GM18526 (cell line): ENCODE data around the gene TARS2.

Experiments used
- POLR2A ChIP-seq: IDR thresholded peaks from 3 replicates; pipeline ENCODE4 v1.6.1; 2011; ENCODE audit not compliant: insufficient read length; ENCODE audit errors: extremely low read depth

Gene TARS2

GRCh38 chr1:150516050-150516591 is 28.9 kb downstream of the TARS2 start:
- TF ChIP-seq POLR2A, result no peak

- no peak for TF ChIP-seq POLR2A
These were observed 29.4 kb downstream of the TARS2 start for GRCh38 chr1:150516616-150517015.

GRCh38 chr1:150521196-150521968 is 34.2 kb downstream of the TARS2 start:
- TF ChIP-seq POLR2A, result no peak

- TF ChIP-seq POLR2A, result no peak
These were observed 38.1 kb downstream of the TARS2 start for GRCh38 chr1:150525348-150525747.

- TF ChIP-seq POLR2A, result no peak
These were observed 41.0 kb downstream of the TARS2 start for GRCh38 chr1:150528196-150528595.

- TF ChIP-seq POLR2A, result no peak
These were observed 41.8 kb downstream of the TARS2 start for GRCh38 chr1:150529017-150529416.

- no peak for TF ChIP-seq POLR2A
These were observed 43.4 kb downstream of the TARS2 start for GRCh38 chr1:150530491-150531159.

GRCh38 chr1:150532860-150533259 is 45.6 kb downstream of the TARS2 start:
- TF ChIP-seq POLR2A, result no peak

- no peak for TF ChIP-seq POLR2A
These were observed 46.8 kb downstream of the TARS2 start for GRCh38 chr1:150534002-150534401.

- no peak for TF ChIP-seq POLR2A
These were observed 48.5 kb downstream of the TARS2 start for GRCh38 chr1:150535511-150536287.

- TF ChIP-seq POLR2A, result no peak
These were observed 49.9 kb downstream of the TARS2 start for GRCh38 chr1:150536836-150537731.

GRCh38 chr1:150537732-150538684 is 50.8 kb downstream of the TARS2 start:
- no peak for TF ChIP-seq POLR2A

GRCh38 chr1:150543500-150544143 is 56.4 kb downstream of the TARS2 start:
- TF ChIP-seq POLR2A, result no peak
